Endothelial cell of umbilical vein (primary cell): ENCODE data around the gene ELMOD3. TPM values are rescaled to one million over a fixed set of nuclear protein-coding genes. Genes with fewer than 3 reads are reported as not detected.

Experiments used
- BruUV-seq: library from RNA; stranded (reverse); fragments of 400-500 nt; replicated peaks from 2 replicates; lab custom pipeline; 2021; lab: Mats Ljungman, UMichigan
- CTCF ChIA-PET: fragments of 300-600, 350-600 bp; sonication (Branson Sonifier 250); formaldehyde crosslinking; loops from one replicate; lab custom pipeline; 2021; ENCODE audit warnings: antibody characterized with exemption, inconsistent platforms; lab: Charles Lee
- POLR2A ChIA-PET: fragments of 300-600, 350-600 bp; sonication (Branson Sonifier 250); formaldehyde crosslinking; loops from one replicate; lab custom pipeline; 2021; ENCODE audit warnings: antibody characterized with exemption, inconsistent platforms; lab: Charles Lee
- DNase-seq: peaks from one replicate; pipeline ENCODE4 v3.0.0-alpha.2; 2011; ENCODE audit warnings: low read depth, low spot score
- FAIRE-seq: peaks from 2 replicates; lab custom pipeline; 2011; peaks lifted over from hg19 to GRCh38; lab: Jason Lieb, UNC
- H2AFZ ChIP-seq: 2 replicates; pipeline ENCODE4 v1.6.0; 2012; ENCODE audit warnings: low read depth, low read length, control low read depth, inconsistent platforms
- H3K27ac ChIP-seq: 2 replicates; pipeline ENCODE4 v1.5.1; 2011; ENCODE audit warnings: low read depth, mild to moderate bottlenecking, control low read depth, low read length, moderate library complexity; ENCODE audit not compliant: insufficient read depth
- H3K27me3 ChIP-seq, 2 experiments: 2 replicates each; pipeline versions ENCODE4 v1.6.0 to v1.6.1; 2011; ENCODE audit warnings: low read length in 2 of 2, mixed read lengths in 1 of 2; ENCODE audit not compliant: control insufficient read depth in 2 of 2, insufficient read depth in 2 of 2
- H3K36me3 ChIP-seq, 2 experiments: 2 replicates in 1 of 2; 3 replicates in 1 of 2; pipeline ENCODE4 v1.5.1; 2011; ENCODE audit warnings: low read length in 2 of 2, mild to moderate bottlenecking in 1 of 2, moderate library complexity in 1 of 2; ENCODE audit not compliant: control insufficient read depth in 2 of 2, insufficient read depth in 2 of 2; ENCODE audit errors: extremely low read depth in 1 of 2
- H3K4me1 ChIP-seq: 3 replicates; pipeline ENCODE4 v1.5.1; 2011; ENCODE audit warnings: mild to moderate bottlenecking, low read length; ENCODE audit not compliant: control insufficient read depth, insufficient read depth; ENCODE audit errors: extremely low read depth
- H3K4me2 ChIP-seq: 2 replicates; pipeline ENCODE4 v1.6.1; 2011; ENCODE audit warnings: low read length, control low read depth, mixed read lengths; ENCODE audit not compliant: insufficient read depth
- H3K4me3 ChIP-seq, 3 experiments: fragments of 200-600 bp in 1 of 3; sonication (generic), shearing (Covaris generic) in 1 of 3; replicated peaks in 1 of 3; 2 replicates each; pipeline ENCODE4 v1.5.1; 2011 to 2016; ENCODE audit warnings: control low read depth in 3 of 3, low read length in 3 of 3, mild to moderate bottlenecking in 2 of 3, inconsistent platforms in 1 of 3, low read depth in 1 of 3, moderate library complexity in 1 of 3; ENCODE audit not compliant: insufficient read depth in 1 of 3
- H3K79me2 ChIP-seq: 2 replicates; pipeline ENCODE4 v1.6.0; 2012; ENCODE audit warnings: low read length, inconsistent platforms; ENCODE audit not compliant: control insufficient read depth, insufficient read depth
- H3K9ac ChIP-seq: replicated peaks from 2 replicates; pipeline ENCODE3; 2011; ENCODE audit warnings: low read length, control low read depth; ENCODE audit not compliant: insufficient read depth; ENCODE audit errors: extremely low read depth
- H3K9me1 ChIP-seq: replicated peaks from 3 replicates; pipeline ENCODE4 v1.6.0; 2011; ENCODE audit warnings: mild to moderate bottlenecking, low read length; ENCODE audit not compliant: control insufficient read depth, insufficient read depth; ENCODE audit errors: extremely low read depth
- H3K9me3 ChIP-seq: replicated peaks from 2 replicates; pipeline ENCODE4 v1.5.1; 2012; ENCODE audit warnings: low read length, inconsistent platforms; ENCODE audit not compliant: control insufficient read depth, insufficient read depth
- H4K20me1 ChIP-seq: replicated peaks from 2 replicates; pipeline ENCODE3; 2011; ENCODE audit warnings: mild to moderate bottlenecking, low read length; ENCODE audit not compliant: control insufficient read depth, insufficient read depth; ENCODE audit errors: extremely low read depth
- CTCF ChIP-seq, 2 donors: IDR thresholded peaks; 1 replicate in 1 of 2; 2 replicates in 1 of 2; pipeline ENCODE4 v1.5.1; 2011; ENCODE audit warnings: low read length in 2 of 2, mild to moderate bottlenecking in 2 of 2, moderate library complexity in 2 of 2, control low read depth in 1 of 2, inconsistent platforms in 1 of 2, low read depth in 1 of 2; ENCODE audit not compliant: insufficient read depth in 1 of 2; ENCODE audit errors: extremely low read depth in 1 of 2
- EZH2 ChIP-seq: IDR thresholded peaks from 2 replicates; pipeline ENCODE4 v1.6.1; 2012; ENCODE audit warnings: borderline replicate concordance, low read depth, mild to moderate bottlenecking, moderate library complexity, low read length, inconsistent platforms; ENCODE audit not compliant: severe bottlenecking
- FOS ChIP-seq: IDR thresholded peaks from 2 replicates; pipeline ENCODE4 v1.6.1; 2011; ENCODE audit warnings: mild to moderate bottlenecking, low read length, moderate library complexity, borderline replicate concordance; ENCODE audit not compliant: insufficient read depth
- GATA2 ChIP-seq: IDR thresholded peaks from 2 replicates; pipeline ENCODE4 v1.7.0; 2011; ENCODE audit warnings: low read depth, mild to moderate bottlenecking, moderate library complexity, mixed read lengths, low read length; ENCODE audit not compliant: insufficient read length, insufficient read depth
- JUN ChIP-seq: IDR thresholded peaks from 2 replicates; pipeline ENCODE4 v1.6.1; 2011; ENCODE audit warnings: borderline replicate concordance, low read depth; ENCODE audit not compliant: insufficient read length, insufficient read depth
- MAX ChIP-seq: IDR thresholded peaks from 2 replicates; pipeline ENCODE4 v1.6.1; 2011; ENCODE audit not compliant: insufficient read depth, insufficient read length
- MYC ChIP-seq: IDR thresholded peaks from one replicate; pipeline ENCODE4 v1.6.1; 2011; ENCODE audit warnings: mild to moderate bottlenecking, low read depth, low read length
- POLR2A ChIP-seq: IDR thresholded peaks from 2 replicates; pipeline ENCODE4 v1.6.1; 2012; ENCODE audit warnings: low read depth, mild to moderate bottlenecking, control low read depth, low read length
- POLR2AphosphoS5 ChIP-seq: IDR thresholded peaks from 2 replicates; pipeline ENCODE4 v1.6.1; 2012; ENCODE audit warnings: low read depth, mild to moderate bottlenecking, control low read depth, low read length, moderate library complexity; ENCODE audit not compliant: insufficient read depth
- dilution Hi-C: fragments of 300-500 bp; cut with MboI; formaldehyde crosslinking; loops from one replicate; pipeline ENCODE4 v1.15.0; 2019; ENCODE audit warnings: low sequenced_read_pairs; ENCODE audit not compliant: extremely low pct_ligation_motif_present
- intact Hi-C: fragments of 100-400 bp; cut with micrococcal nuclease; formaldehyde crosslinking; loops from one replicate; pipeline ENCODE4 v1.10.0; 2022
- polyA plus RNA-seq, 4 experiments: library from polyadenylated mRNA; depleted of rRNA in 3 of 4; stranded (reverse) in 3 of 4; unstranded in 1 of 4; fragments of >200 nt; gene quantifications; 2 replicates each; pipeline versions ENCODE4 v1.2.1 to v1.2.3, GENCODE V29; 2011 to 2012; ENCODE audit warnings: missing spikeins in 1 of 4
- total RNA-seq: library from RNA; stranded (reverse); gene quantifications from 2 replicates; pipeline ENCODE4 v1.2.3, GENCODE V29; 2021

Gene ELMOD3
- total and polyA plus RNA-seq, 2 donors (not counting 3 experiments of a cell fraction or from before 2014, with no cell fraction given) = 12.3 to 22.0 TPM

- Histone ChIP-seq H3K79me2 (no peaks in the 10 kb centered on the region), H3K27ac (no peak overlapping the region), H3K27me3 (no peaks in the 10 kb centered on the region), H3K4me2 (no peak overlapping the region), H3K4me1 (no peaks in the 10 kb centered on the region), H3K9ac (no peak overlapping the region), H2AFZ (no peak overlapping the region), H3K36me3 (peaks cover 2 to 12% of the 10 kb centered on the region in 2 experiments), H3K4me3 (no peak overlapping the region), H3K9me1 (no peaks in the 10 kb centered on the region), H3K9me3 (no peaks in the 10 kb centered on the region), H4K20me1 (no peaks in the 10 kb centered on the region)
- intact Hi-C loops = no loop called here
- BruUV-seq = no TSS peak
- dilution Hi-C loops = no loop called here
- no peak for DNase-seq
- FAIRE-seq = no peak
- ChIA-PET CTCF (interaction anchor here (7.2 kb wide), 1 partner anchor 157 kb away, joined by 99 read pairs; no protein-coding TSS in a partner anchor), POLR2A (no interaction called here)
- TF ChIP-seq MAX (no peak), CTCF (IDR thresholded peaks at IDR 0.05; ENCODE audit: extremely low read depth in 1 of 2, insufficient read depth in 1 of 2, low read depth in 1 of 2, low read length in 2 of 2) (no peak), EZH2 (no peak), POLR2AphosphoS5 (no peak), GATA2 (no peak), POLR2A (no peak), JUN (no peak), MYC (no peak), FOS (no peak)
Observed at GRCh38 chr2:85393836-85394235, 39.3 kb downstream of the ELMOD3 start.
